CD4-positive, CD25-positive, alpha-beta regulatory T cell (primary cell): Measurements from ENCODE around the gene CUX1. TPM values are rescaled to one million over a fixed set of nuclear protein-coding genes. Genes with fewer than 3 reads are reported as not detected.
"Not testable (repeated sequence)": the region's sequence is repeated elsewhere in the genome, so short reads cannot be mapped to it uniquely, and the experiment has no call there.

Experiments used
- ATAC-seq, 2 donors: fragments of 150-1000 bp; cut with Tn5 transposase; one replicate each; pipeline ENCODE4 v1.10.0; 2021; ENCODE audit warnings: low read depth in 2 of 2, moderate number of reproducible peaks in 2 of 2, moderate library complexity in 1 of 2
- DNase-seq, 3 donors: peaks; one replicate each; pipeline versions ENCODE4 v3.0.0 to v3.0.0-alpha.2; 2012 to 2022; ENCODE audit warnings: mixed read lengths in 1 of 3
- H3K27ac ChIP-seq: one replicate; pipeline ENCODE4 v1.7.0; 2013; ENCODE audit warnings: mild to moderate bottlenecking, low read length; ENCODE audit not compliant: insufficient read depth, poor library complexity, severe bottlenecking
- H3K27me3 ChIP-seq: one replicate; pipeline ENCODE4 v1.7.0; 2013; ENCODE audit warnings: low read length; ENCODE audit not compliant: control insufficient read depth, insufficient read depth
- H3K36me3 ChIP-seq: one replicate; pipeline ENCODE4 v1.7.0; 2013; ENCODE audit warnings: mild to moderate bottlenecking, low read length, moderate library complexity; ENCODE audit not compliant: control insufficient read depth, insufficient read depth
- H3K4me1 ChIP-seq: 2 replicates; pipeline ENCODE4 v1.7.0; 2013; ENCODE audit warnings: mild to moderate bottlenecking, low read length; ENCODE audit not compliant: insufficient read depth, control insufficient read depth, poor library complexity, severe bottlenecking
- H3K4me3 ChIP-seq: one replicate; pipeline ENCODE4 v1.7.0; 2013; ENCODE audit warnings: low read depth, mild to moderate bottlenecking, low read length, moderate library complexity
- H3K9me3 ChIP-seq, 2 experiments: 1 replicate in 1 of 2; 2 replicates in 1 of 2; pipeline ENCODE4 v1.7.0; 2013; ENCODE audit warnings: low read length in 2 of 2, mild to moderate bottlenecking in 1 of 2, moderate library complexity in 1 of 2; ENCODE audit not compliant: control insufficient read depth in 2 of 2
- H3K27ac Mint-ChIP-seq, 3 donors: one replicate each; pipeline ENCODE4 v1.8.0; 2020 to 2022; ENCODE audit warnings: mild to moderate bottlenecking in 3 of 3, mixed read lengths in 3 of 3, moderate library complexity in 2 of 3
- H3K27me3 Mint-ChIP-seq: one replicate; pipeline ENCODE4 v1.8.0; 2022; ENCODE audit warnings: mild to moderate bottlenecking, mixed read lengths
- H3K36me3 Mint-ChIP-seq: one replicate; pipeline ENCODE4 v1.8.0; 2020; ENCODE audit warnings: mixed read lengths
- H3K4me1 Mint-ChIP-seq, 4 donors: one replicate each; pipeline ENCODE4 v1.8.0; 2020 to 2022; ENCODE audit warnings: mixed read lengths in 4 of 4, mild to moderate bottlenecking in 1 of 4
- H3K4me3 Mint-ChIP-seq, 4 donors: one replicate each; pipeline ENCODE4 v1.8.0; 2020 to 2022; ENCODE audit warnings: mild to moderate bottlenecking in 4 of 4, mixed read lengths in 4 of 4, moderate library complexity in 3 of 4
- H3K9me3 Mint-ChIP-seq, 7 donors: one replicate each; pipeline ENCODE4 v1.8.0; 2020 to 2022; ENCODE audit warnings: mixed read lengths in 7 of 7, mild to moderate bottlenecking in 3 of 7, moderate library complexity in 2 of 7
- polyA plus RNA-seq, 4 donors: library from polyadenylated mRNA; unstranded; fragments of 300-500 nt; fragmentation: Illumina TruSeq; gene quantifications; one replicate each; pipeline ENCODE4 v1.2.3, GENCODE V29; 2021
- total RNA-seq: library from RNA; stranded (reverse); gene quantifications from one replicate; pipeline ENCODE4 v1.2.3, GENCODE V29; 2022

CUX1 gene
- total and polyA plus RNA-seq, 5 donors from 2014 or later, result 6.0 to 45.1 (median 7.8) TPM

DNA sequence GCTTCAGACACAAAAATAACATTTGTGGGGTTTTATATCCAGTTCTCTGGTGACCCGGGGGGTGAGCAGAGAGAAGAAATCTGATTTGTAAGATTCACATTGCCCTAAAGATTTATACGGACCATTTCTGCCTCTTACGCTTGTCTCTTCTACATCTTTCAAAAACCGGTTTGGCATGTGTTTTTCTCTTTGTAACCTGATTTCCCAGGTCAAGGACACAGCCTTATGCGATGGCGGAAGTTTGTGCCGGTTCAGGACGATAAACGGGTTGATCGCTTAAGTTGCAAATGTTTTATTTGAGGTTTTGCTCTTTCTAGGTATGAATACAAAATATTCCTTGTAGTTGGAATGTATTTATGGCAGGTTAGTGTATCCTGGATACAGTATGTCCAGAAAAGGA is 407.6 kb downstream of the CUX1 start:
- Histone ChIP-seq H3K27ac (no peak overlapping the region), H3K36me3 (peaks cover 4% of the 10 kb centered on the region), H3K9me3 (no peaks in the 10 kb centered on the region), H3K4me1 (no peaks in the 10 kb centered on the region), H3K27me3 (no peaks in the 10 kb centered on the region), H3K4me3 (no peak overlapping the region)
- Mint-ChIP-seq H3K4me3 (no peak overlapping the region), H3K4me1 (no peaks in the 10 kb centered on the region), H3K36me3 (peaks cover 6% of the 10 kb centered on the region), H3K9me3 (no peaks in the 10 kb centered on the region), H3K27me3 (no peaks in the 10 kb centered on the region), H3K27ac (no peak overlapping the region)
- ATAC-seq (no peak), DNase-seq (no peak)

DNA sequence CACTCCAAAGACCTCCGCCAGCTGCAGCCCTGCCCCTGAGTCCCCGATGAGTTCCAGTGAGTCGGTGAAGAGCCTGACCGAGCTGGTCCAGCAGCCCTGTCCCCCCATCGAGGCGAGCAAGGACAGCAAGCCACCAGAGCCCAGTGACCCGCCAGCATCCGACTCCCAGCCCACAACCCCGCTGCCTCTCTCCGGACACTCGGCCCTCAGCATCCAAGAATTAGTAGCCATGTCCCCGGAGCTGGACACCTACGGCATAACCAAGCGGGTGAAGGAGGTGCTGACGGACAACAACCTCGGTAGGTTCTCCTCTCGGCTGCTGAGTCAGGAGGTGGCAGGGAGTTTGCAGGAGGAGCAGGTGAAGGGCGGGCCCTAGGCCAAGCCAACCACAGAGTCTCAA is 409.9 kb downstream of the CUX1 start:
- Mint-ChIP-seq H3K27me3 (no peaks in the 10 kb centered on the region), H3K9me3 (no peaks in the 10 kb centered on the region), H3K27ac (no peak overlapping the region), H3K4me1 (no peaks in the 10 kb centered on the region), H3K4me3 (no peak overlapping the region), H3K36me3 (peaks cover 6% of the 10 kb centered on the region)
- Histone ChIP-seq H3K27ac (no peak overlapping the region), H3K9me3 (no peaks in the 10 kb centered on the region), H3K36me3 (peaks cover 4% of the 10 kb centered on the region), H3K4me1 (no peaks in the 10 kb centered on the region), H3K27me3 (no peaks in the 10 kb centered on the region), H3K4me3 (no peak overlapping the region)
- DNase-seq (no peak), ATAC-seq (no peak)

DNA sequence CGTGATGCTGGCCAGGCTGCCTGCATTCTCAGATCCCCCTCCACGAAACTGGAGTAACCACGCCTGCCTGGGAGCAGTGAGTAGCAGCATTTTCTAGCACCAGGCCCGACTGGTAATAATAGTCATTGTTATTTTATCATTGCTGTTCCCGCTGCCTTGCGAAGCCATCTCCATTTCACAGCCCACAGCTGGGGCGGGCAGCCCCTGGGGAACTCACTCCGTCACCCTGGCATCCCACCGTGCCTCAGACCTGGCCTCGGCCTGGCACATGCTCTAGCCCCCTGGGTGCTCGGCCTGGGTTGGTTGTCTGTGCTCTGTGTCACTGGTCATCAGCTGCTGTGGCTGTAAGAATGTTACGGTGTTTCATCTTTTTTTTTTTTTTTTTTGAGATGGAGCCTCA is 411.5 kb downstream of the CUX1 start:
- no peaks in the 10 kb centered on the region for H3K9me3 ChIP-seq
- no peaks in the 10 kb centered on the region for H3K4me1 ChIP-seq
- peaks cover 5% of the 10 kb centered on the region for H3K36me3 ChIP-seq
- DNase-seq (no peak), ATAC-seq (no peak)
- Mint-ChIP-seq H3K27ac (no peak overlapping the region), H3K4me3 (no peak overlapping the region), H3K4me1 (no peaks in the 10 kb centered on the region), H3K36me3 (peaks cover 8% of the 10 kb centered on the region), H3K9me3 (no peaks in the 10 kb centered on the region), H3K27me3 (no peaks in the 10 kb centered on the region)
- H3K27me3 ChIP-seq, result no peaks in the 10 kb centered on the region
- no peak overlapping the region for H3K27ac ChIP-seq
- no peak overlapping the region for H3K4me3 ChIP-seq

DNA sequence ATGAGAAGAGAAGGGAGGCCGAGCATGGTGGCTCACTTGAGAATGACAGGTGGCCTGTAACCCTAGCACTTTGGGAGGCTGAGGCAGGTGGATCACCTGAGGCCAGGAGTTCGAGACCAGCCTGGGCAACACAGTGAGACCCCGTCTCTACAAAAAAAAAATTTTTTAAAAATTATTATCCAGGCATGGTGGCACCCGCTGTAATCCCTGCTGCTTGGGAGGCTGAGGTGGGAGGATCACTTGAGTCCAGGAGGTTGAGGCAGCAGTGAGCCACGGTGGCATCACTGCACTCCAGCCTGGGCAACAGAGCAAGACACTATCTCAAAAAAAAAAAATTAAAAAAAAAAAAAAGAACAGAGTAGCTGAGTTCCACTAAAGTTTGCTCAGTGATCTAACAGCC is 412.7 kb downstream of the CUX1 start:
- peaks cover 13% of the 10 kb centered on the region for H3K36me3 Mint-ChIP-seq
- not testable (repeated sequence) for H3K27me3 Mint-ChIP-seq, H3K27ac ChIP-seq, H3K9me3 ChIP-seq, H3K27me3 ChIP-seq, H3K27ac Mint-ChIP-seq, H3K9me3 Mint-ChIP-seq, H3K4me3 Mint-ChIP-seq, H3K4me1 Mint-ChIP-seq, DNase-seq, ATAC-seq, H3K4me1 ChIP-seq, H3K4me3 ChIP-seq
- peaks cover 10% of the 10 kb centered on the region for H3K36me3 ChIP-seq

DNA sequence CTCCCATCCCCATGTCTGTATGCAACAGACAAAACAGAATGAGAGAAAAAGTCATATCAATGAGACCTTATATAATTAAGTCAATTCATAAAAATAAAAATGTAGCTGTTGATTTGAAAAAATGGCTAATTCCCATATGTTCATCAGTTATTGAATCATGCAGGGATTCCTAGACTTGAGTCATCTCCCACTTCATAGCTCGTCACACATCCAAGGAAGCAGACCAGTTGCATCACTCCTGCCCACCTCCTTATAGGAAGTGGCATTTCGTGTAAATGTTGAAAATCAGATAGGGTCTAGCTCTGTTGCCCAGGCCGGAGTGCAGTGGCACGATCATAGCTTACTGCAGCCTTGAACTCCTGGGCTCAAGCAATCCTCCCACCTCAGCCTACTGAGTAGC is 413.2 kb downstream of the CUX1 start:
- Mint-ChIP-seq H3K9me3 (no peaks in the 10 kb centered on the region), H3K4me3 (no peak overlapping the region), H3K36me3 (peaks cover 13% of the 10 kb centered on the region), H3K27ac (no peak overlapping the region), H3K27me3 (no peaks in the 10 kb centered on the region), H3K4me1 (no peaks in the 10 kb centered on the region)
- Histone ChIP-seq H3K9me3 (no peaks in the 10 kb centered on the region), H3K4me3 (no peak overlapping the region), H3K27me3 (no peaks in the 10 kb centered on the region), H3K27ac (no peak overlapping the region), H3K36me3 (peaks cover 10% of the 10 kb centered on the region), H3K4me1 (no peaks in the 10 kb centered on the region)
- no peak for DNase-seq
- ATAC-seq, result no peak

DNA sequence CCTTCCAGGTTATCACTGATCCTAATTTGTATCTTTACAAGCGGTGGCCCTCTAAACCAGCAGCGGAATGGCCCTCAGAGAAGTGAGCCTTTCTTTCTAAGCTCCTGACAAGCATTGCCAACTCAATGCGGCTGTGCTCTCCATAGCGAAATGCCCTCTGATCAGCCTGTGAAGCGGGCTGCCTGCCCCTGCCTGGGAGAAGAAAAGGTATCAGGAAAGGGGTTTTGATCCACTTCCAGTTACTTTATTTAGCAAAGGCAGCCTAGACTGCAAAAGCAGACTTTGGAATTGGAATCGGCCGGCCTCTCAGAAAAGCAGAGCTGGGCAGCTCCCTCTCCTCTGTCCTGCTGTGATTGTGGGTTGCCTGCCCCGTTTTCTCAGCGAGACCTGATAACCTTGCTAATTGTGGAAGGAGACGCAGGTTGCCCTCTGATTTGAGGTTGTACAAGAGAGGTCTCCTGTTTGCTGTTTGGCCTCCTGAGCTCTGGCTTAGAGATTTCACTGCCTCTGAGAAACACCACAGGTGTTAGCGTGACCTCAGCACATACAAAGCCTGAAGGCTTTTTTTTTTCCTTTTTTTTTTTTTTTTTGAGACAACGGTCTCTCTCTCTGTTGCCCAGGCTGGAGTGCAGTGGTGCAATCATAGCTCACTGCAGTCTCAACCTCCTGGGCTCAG is 415.3 kb downstream of the CUX1 start:
- H3K4me1 Mint-ChIP-seq, result no peaks in the 10 kb centered on the region
- no peaks in the 10 kb centered on the region for H3K9me3 Mint-ChIP-seq
- no peak overlapping the region for H3K27ac Mint-ChIP-seq
- H3K27me3 Mint-ChIP-seq, result no peaks in the 10 kb centered on the region
- ATAC-seq (no peak), DNase-seq (no peak)
- Histone ChIP-seq H3K27me3 (no peaks in the 10 kb centered on the region), H3K9me3 (no peaks in the 10 kb centered on the region), H3K4me1 (no peaks in the 10 kb centered on the region), H3K27ac (no peak overlapping the region), H3K36me3 (peaks cover 7% of the 10 kb centered on the region), H3K4me3 (no peak overlapping the region)
- peaks cover 19% of the 10 kb centered on the region for H3K36me3 Mint-ChIP-seq
- H3K4me3 Mint-ChIP-seq, result no peak overlapping the region

DNA sequence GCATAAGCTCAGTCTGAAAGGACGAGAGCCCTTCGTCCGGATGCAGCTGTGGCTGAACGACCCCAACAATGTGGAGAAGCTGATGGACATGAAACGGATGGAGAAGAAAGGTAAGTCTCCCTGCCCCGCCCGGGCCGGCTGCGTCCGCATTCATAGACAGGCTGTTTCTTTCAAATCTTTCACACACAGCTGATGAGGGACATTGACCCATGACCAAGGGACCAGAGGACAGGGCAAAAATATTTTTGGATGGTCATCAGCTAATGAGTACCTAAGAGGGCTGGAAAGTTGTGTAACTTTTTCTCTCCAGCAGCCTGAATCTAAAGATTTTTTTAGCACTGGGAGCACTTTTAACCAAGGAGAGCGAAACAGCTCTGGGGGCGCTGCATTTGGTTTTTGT is 416.7 kb downstream of the CUX1 start:
- Mint-ChIP-seq H3K4me3 (no peak overlapping the region), H3K27ac (no peak overlapping the region), H3K9me3 (no peaks in the 10 kb centered on the region), H3K4me1 (no peaks in the 10 kb centered on the region), H3K27me3 (no peaks in the 10 kb centered on the region), H3K36me3 (peaks cover 19% of the 10 kb centered on the region)
- Histone ChIP-seq H3K27me3 (no peaks in the 10 kb centered on the region), H3K27ac (no peak overlapping the region), H3K9me3 (no peaks in the 10 kb centered on the region), H3K4me3 (no peak overlapping the region), H3K36me3 (peaks cover 9% of the 10 kb centered on the region), H3K4me1 (no peaks in the 10 kb centered on the region)
- ATAC-seq (no peak), DNase-seq (no peak)

DNA sequence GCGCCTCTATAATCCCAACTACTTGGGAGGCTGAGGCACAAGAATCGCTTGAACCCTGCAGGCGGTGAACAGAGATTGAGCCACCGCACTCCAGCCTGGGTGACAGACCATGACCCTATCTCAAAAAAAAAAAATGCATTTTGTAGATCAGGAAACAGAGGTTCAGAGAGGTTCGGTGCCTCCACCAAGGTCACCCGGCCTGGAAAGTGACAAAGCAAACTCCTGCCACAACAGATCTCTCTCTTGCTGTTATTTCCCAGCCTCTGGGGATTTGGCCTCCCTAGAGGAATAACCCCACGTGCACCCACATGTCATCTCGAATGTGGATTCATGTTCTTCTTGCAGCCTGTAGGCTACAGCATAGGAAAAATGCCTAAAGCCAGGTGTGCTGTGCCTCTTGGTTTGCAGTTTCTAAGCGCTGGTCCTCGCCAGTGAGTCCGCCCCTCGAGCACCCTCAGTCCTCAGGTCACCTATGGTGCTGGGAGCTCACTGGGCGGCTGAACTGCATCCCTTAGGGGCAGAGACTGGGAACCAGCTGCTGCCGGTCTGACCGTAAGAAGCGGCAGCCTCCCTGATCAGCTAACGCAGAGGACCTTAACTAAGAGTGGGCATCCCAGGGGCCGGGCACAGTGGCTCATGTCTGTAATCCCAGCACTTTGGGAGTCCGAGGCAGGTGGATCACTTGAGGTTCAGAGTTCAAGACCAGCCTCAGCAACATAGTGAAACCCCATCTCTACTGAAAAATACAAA is 417.6 kb downstream of the CUX1 start:
- no peaks in the 10 kb centered on the region for H3K4me1 Mint-ChIP-seq
- ATAC-seq, result no peak
- Histone ChIP-seq H3K27me3 (no peaks in the 10 kb centered on the region), H3K36me3 (peaks cover 10% of the 10 kb centered on the region), H3K9me3 (no peaks in the 10 kb centered on the region), H3K4me1 (no peaks in the 10 kb centered on the region), H3K4me3 (no peak overlapping the region), H3K27ac (no peak overlapping the region)
- no peak overlapping the region for H3K27ac Mint-ChIP-seq
- peaks cover 19% of the 10 kb centered on the region for H3K36me3 Mint-ChIP-seq
- no peak for DNase-seq
- H3K9me3 Mint-ChIP-seq, result no peaks in the 10 kb centered on the region
- H3K27me3 Mint-ChIP-seq, result no peaks in the 10 kb centered on the region
- no peak overlapping the region for H3K4me3 Mint-ChIP-seq
